Mucosa of descending colon (tissue), 3 donors: ENCODE measurements around the gene GUK1. TPM values are rescaled to one million over a fixed set of nuclear protein-coding genes. Genes with fewer than 3 reads are reported as not detected.

Experiments
- ATAC-seq: fragments of 200-7000 bp; cut with Tn5 transposase; one replicate; pipeline ENCODE4 v1.9.1; 2020; ENCODE audit warnings: mild to moderate bottlenecking, moderate library complexity
- DNase-seq, 3 donors: peaks; one replicate each; pipeline ENCODE4 v3.0.0-alpha.2; 2020
- H3K36me3 ChIP-seq: fragments of 200-600 bp; one replicate; pipeline ENCODE4 v1.8.0; 2021; ENCODE audit warnings: low read depth, mild to moderate bottlenecking
- H3K4me1 ChIP-seq: fragments of 200-600 bp; one replicate; pipeline ENCODE4 v1.8.0; 2021; ENCODE audit warnings: low read depth, mild to moderate bottlenecking
- H3K4me3 ChIP-seq: fragments of 200-600 bp; one replicate; pipeline ENCODE4 v1.8.0; 2021; ENCODE audit warnings: mild to moderate bottlenecking
- H3K9me3 ChIP-seq: fragments of 200-600 bp; one replicate; pipeline ENCODE4 v1.8.0; 2021; ENCODE audit warnings: mild to moderate bottlenecking
- CTCF ChIP-seq: fragments of 200-600 bp; IDR thresholded peaks from one replicate; pipeline ENCODE4 v1.8.0; 2022; ENCODE audit warnings: antibody characterized with exemption, mild to moderate bottlenecking
- intact Hi-C, 2 donors: fragments of 100-400 bp; cut with DNase I in 1 of 2; cut with micrococcal nuclease in 1 of 2; formaldehyde crosslinking; loops; one replicate each; pipeline versions ENCODE4 v1.11.0 to v1.11.1; 2022; cut with DNase I, micrococcal nuclease
- total RNA-seq, 3 donors: library from RNA; stranded (reverse); fragmentation: NEBNext Ultra II Directional in 2 of 3; extraction: Animal tissue kit (Norgen Biotek cat#: 25700) in 2 of 3; gene quantifications; one replicate each; pipeline versions ENCODE4 v1.2.1 to v1.2.4, GENCODE V29; 2021 to 2023
- donor health status: DM: no; HTN: no; CAD: no; lungs with moderate emphysema.
- donor health status: DM: no; HTN: no; CAD: no.
- donor health status: DM: no; HTN: yes; CAD: no.

GUK1 gene
- total RNA-seq, 3 donors from 2014 or later, result 165 to 182 (median 178) TPM

GRCh38 chr1:228097333-228098081, 42.6 kb upstream of the GUK1 start:
- H3K36me3 ChIP-seq, result peaks cover 4% of the 10 kb centered on the region

GRCh38 chr1:228098323-228098931, 41.7 kb upstream of the GUK1 start:
- intact Hi-C loops, result no loop called here
- DNase-seq (no peak), ATAC-seq (no peak)
- H3K9me3 ChIP-seq, result peaks cover 8% of the 10 kb centered on the region
- peaks cover 25% of the 10 kb centered on the region for H3K4me1 ChIP-seq
- H3K4me3 ChIP-seq, result no peak overlapping the region
- no peak for TF ChIP-seq CTCF
- peaks cover 4% of the 10 kb centered on the region for H3K36me3 ChIP-seq

More at GRCh38 chr1:228097333-228098081, 42.6 kb upstream of the GUK1 start:
- no peak for TF ChIP-seq CTCF
- intact Hi-C loops, result no loop called here
- Histone ChIP-seq H3K9me3 (peaks cover 8% of the 10 kb centered on the region), H3K4me3 (no peak overlapping the region), H3K4me1 (peaks cover 25% of the 10 kb centered on the region)
- peak in 1 of 3 donors; percentile 27 for DNase-seq
- no peak for ATAC-seq

GRCh38 chr1:228099331-228099732, 40.7 kb upstream of the GUK1 start:
- DNase-seq (no peak), ATAC-seq (no peak)
- peaks cover 6% of the 10 kb centered on the region for H3K9me3 ChIP-seq
- intact Hi-C loops, result no loop called here
- no peak overlapping the region for H3K4me3 ChIP-seq
- no peak for TF ChIP-seq CTCF
- peaks cover 30% of the 10 kb centered on the region for H3K4me1 ChIP-seq
- H3K36me3 ChIP-seq, result peaks cover 4% of the 10 kb centered on the region

GRCh38 chr1:228100822-228101613, 39.1 kb upstream of the GUK1 start:
- ATAC-seq (no peak), DNase-seq (no peak)
- Histone ChIP-seq H3K4me3 (no peak overlapping the region), H3K4me1 (peaks cover 24% of the 10 kb centered on the region), H3K9me3 (no peaks in the 10 kb centered on the region), H3K36me3 (peaks cover 4% of the 10 kb centered on the region)
- intact Hi-C loops, result no loop called here
- no peak for TF ChIP-seq CTCF

- TF ChIP-seq CTCF, result no peak
- Histone ChIP-seq H3K9me3 (no peaks in the 10 kb centered on the region), H3K36me3 (peaks cover 4% of the 10 kb centered on the region), H3K4me1 (peaks cover 22% of the 10 kb centered on the region), H3K4me3 (peak overlapping the region; percentile 79)
- DNase-seq, result peak; percentile 43 to 67 (median 67)
- intact Hi-C loops, result no loop called here
- ATAC-seq, result peak; percentile 2
Observed at GRCh38 chr1:228101614-228101993, 38.5 kb upstream of the GUK1 start.
